ENCODE measurements around the gene USP54.

Gene USP54

GRCh38 chr10:73614720-73615119 lies 23.6 kb upstream of the USP54 start:
- TF ChIP-seq CTCF (IDR thresholded peaks at IDR 0.05; ENCODE audit: control insufficient read depth, insufficient read depth, low read depth, low read length, missing control alignments) = no peak

GRCh38 chr10:73609116-73609515 lies 18.0 kb upstream of the USP54 start:
- no peak overlapping the region for H3K4me3 ChIP-seq (ENCODE audit: control insufficient read depth, low read depth, low read length)
- TF ChIP-seq CTCF (IDR thresholded peaks at IDR 0.05; ENCODE audit: control insufficient read depth, insufficient read depth, low read depth, low read length, missing control alignments) = no peak
- DNase-seq (ENCODE audit: low read depth) = no peak

More at GRCh38 chr10:73614720-73615119, 23.6 kb upstream of the USP54 start:
- no peak overlapping the region for H3K4me3 ChIP-seq (ENCODE audit: control insufficient read depth, low read depth, low read length)
- DNase-seq (ENCODE audit: low read depth) = no peak

GRCh38 chr10:73601486-73601921 lies 10.4 kb upstream of the USP54 start:
- DNase-seq (ENCODE audit: low read depth) = no peak
- H3K4me3 ChIP-seq (ENCODE audit: control insufficient read depth, low read depth, low read length) = no peak overlapping the region
- TF ChIP-seq CTCF (IDR thresholded peaks at IDR 0.05; ENCODE audit: control insufficient read depth, insufficient read depth, low read depth, low read length, missing control alignments) = no peak

GRCh38 chr10:73597346-73597745 lies 6.2 kb upstream of the USP54 start:
- DNase-seq (ENCODE audit: low read depth) = no peak
- H3K4me3 ChIP-seq (ENCODE audit: control insufficient read depth, low read depth, low read length) = no peak overlapping the region
- TF ChIP-seq CTCF (IDR thresholded peaks at IDR 0.05; ENCODE audit: control insufficient read depth, insufficient read depth, low read depth, low read length, missing control alignments) = no peak

- no peak for TF ChIP-seq CTCF (IDR thresholded peaks at IDR 0.05; ENCODE audit: control insufficient read depth, insufficient read depth, low read depth, low read length, missing control alignments)
- H3K4me3 ChIP-seq (ENCODE audit: control insufficient read depth, low read depth, low read length) = no peak overlapping the region
- DNase-seq (ENCODE audit: low read depth) = no peak
Observed at GRCh38 chr10:73593812-73594211, 2.7 kb upstream of the USP54 start.

- no peak for DNase-seq (ENCODE audit: low read depth)
- no peak overlapping the region for H3K4me3 ChIP-seq (ENCODE audit: control insufficient read depth, low read depth, low read length)
- no peak for TF ChIP-seq CTCF (IDR thresholded peaks at IDR 0.05; ENCODE audit: control insufficient read depth, insufficient read depth, low read depth, low read length, missing control alignments)
Observed at GRCh38 chr10:73593110-73593509, 2.0 kb upstream of the USP54 start.
